Body of pancreas (tissue), 4 donors: ENCODE results near the gene IFT122. TPM values are rescaled to one million over a fixed set of nuclear protein-coding genes. Genes with fewer than 3 reads are reported as not detected.

Experiments used
- ATAC-seq: fragments of 150-250 bp; one replicate; pipeline ENCODE4 v1.9.1; 2016
- DNase-seq, 4 donors: peaks; one replicate each; pipeline ENCODE4 v3.0.0-alpha.2; 2019
- H3K27ac ChIP-seq, 4 donors: fragments of 200-600 bp; sonication (generic); 1 replicate in 3 of 4; 2 replicates in 1 of 4; pipeline versions ENCODE4 v1.5.1 to v1.6.1; 2016 to 2019; ENCODE audit warnings: mild to moderate bottlenecking in 1 of 4, mixed read lengths in 1 of 4, moderate library complexity in 1 of 4
- H3K27me3 ChIP-seq, 2 donors: fragments of 200-600 bp; sonication (generic); one replicate each; pipeline ENCODE4 v1.6.0; 2016; ENCODE audit warnings: mild to moderate bottlenecking in 1 of 2
- H3K36me3 ChIP-seq, 2 donors: fragments of 200-600 bp; sonication (generic); replicated peaks in 1 of 2; 2 replicates each; pipeline ENCODE4 v1.5.1; 2016; ENCODE audit warnings: low read depth in 2 of 2; ENCODE audit not compliant: insufficient read depth in 1 of 2
- H3K4me1 ChIP-seq: fragments of 200-600 bp; sonication (generic); one replicate; pipeline ENCODE4 v1.6.0; 2016
- H3K4me3 ChIP-seq, 2 donors: fragments of 200-600 bp; sonication (generic); 1 replicate in 1 of 2; 2 replicates in 1 of 2; pipeline ENCODE4 v1.5.1; 2016 to 2019
- H3K9me3 ChIP-seq, 3 donors: fragments of 200-600 bp; sonication (generic); 1 replicate in 2 of 3; 2 replicates in 1 of 3; pipeline ENCODE4 v1.5.1; 2016
- POLR2A ChIP-seq, 3 donors: fragments of 450-650 bp; IDR thresholded peaks; one replicate each; pipeline ENCODE4 v1.6.1; 2016; ENCODE audit warnings: antibody characterized with exemption in 3 of 3, mild to moderate bottlenecking in 2 of 3
- WGBS, 2 donors: methylation state at CpG; one replicate each; pipeline ENCODE4 v1.1.5; 2017; 5-methylcytosine and 5-hydroxymethylcytosine counted together
- intact Hi-C: fragments of 100-400 bp; cut with DNase I; formaldehyde crosslinking; loops from one replicate; pipeline ENCODE4 v1.15.1; 2023
- total RNA-seq, 2 donors: library from RNA; depleted of rRNA; stranded (reverse); fragments of >200 nt; gene quantifications; one replicate each; pipeline ENCODE4 v1.1.0, GENCODE V29; 2016
- TF ChIP-seq, protein P1 (sequence below), 7 experiments: fragments of 450-650 bp in 4 of 7; fragments of 200-600 bp in 3 of 7; sonication (generic) in 3 of 7; IDR thresholded peaks; one replicate each; pipeline ENCODE4 v1.5.1; 2016 to 2019; ENCODE audit warnings: antibody characterized with exemption in 7 of 7

Gene IFT122
- total RNA-seq, 2 donors from 2014 or later: 10.5 to 34.8 TPM

DNA sequence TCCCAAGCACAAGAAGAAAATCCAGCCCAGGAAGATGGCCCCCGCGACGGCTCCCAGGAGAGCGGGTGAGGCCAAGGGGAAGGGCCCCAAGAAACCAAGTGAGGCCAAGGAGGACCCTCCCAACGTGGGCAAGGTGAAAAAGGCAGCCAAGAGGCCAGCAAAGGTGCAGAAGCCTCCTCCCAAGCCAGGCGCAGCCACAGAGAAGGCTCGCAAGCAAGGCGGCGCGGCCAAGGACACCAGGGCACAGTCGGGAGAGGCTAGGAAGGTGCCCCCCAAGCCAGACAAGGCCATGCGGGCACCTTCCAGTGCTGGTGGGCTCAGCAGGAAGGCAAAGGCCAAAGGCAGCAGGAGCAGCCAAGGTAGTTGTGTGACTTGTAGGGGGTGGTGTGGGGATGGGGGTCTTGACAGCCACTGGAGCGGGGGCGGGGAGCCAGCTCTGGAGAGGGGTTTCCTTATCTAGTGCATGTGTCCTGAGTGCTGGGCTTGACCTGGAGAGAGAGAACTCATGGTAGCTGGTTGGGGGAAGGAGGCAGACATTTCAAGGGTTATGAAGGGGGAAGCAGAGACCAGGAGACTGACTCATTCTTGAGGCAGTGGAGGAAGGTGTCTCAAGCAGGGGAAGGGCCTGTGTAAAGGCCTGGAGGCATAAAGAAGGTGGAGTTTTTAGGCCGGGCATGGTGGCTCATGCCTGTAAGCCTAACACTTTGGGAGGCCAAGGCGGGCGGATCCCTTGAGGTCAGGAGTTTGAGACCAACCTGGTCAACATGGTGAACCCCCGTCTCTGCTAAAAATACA, 109.2 kb downstream of the IFT122 start:
- H3K36me3 ChIP-seq: no peaks in the 10 kb centered on the region
- no peak overlapping the region for H3K27ac ChIP-seq
- H3K27me3 ChIP-seq: no peaks in the 10 kb centered on the region
- no peaks in the 10 kb centered on the region for H3K9me3 ChIP-seq
- ATAC-seq (no peak), DNase-seq (no peak)
- intact Hi-C loops: no loop called here
- H3K4me3 ChIP-seq: no peak overlapping the region
- WGBS, 2 donors: 80 to 85% methylated on average over 18 of the region's 18 CpGs
- TF ChIP-seq POLR2A (IDR thresholded peaks at IDR 0.05): no peak
- peaks cover 14% of the 10 kb centered on the region for H3K4me1 ChIP-seq

DNA sequence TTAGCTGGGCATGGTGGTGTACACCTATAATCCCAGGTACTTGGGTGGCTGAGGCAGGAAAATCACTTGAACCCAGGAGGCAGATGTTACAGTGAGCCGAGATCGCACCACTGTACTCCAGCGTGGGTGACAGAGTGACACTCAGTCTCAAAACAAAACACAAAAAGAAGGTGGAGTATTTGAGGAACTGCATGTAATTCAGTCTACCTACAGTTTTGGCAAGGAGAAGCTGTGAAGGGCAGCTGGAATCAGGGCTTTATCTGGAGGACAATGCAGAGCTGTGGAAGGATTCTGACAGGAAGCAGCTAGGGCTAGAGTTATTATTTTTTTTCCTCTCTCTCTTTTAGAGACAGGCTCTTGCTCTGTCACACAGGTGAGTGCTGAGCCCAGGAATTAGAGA, 109.8 kb downstream of the IFT122 start:
- TF ChIP-seq, protein P1, sequence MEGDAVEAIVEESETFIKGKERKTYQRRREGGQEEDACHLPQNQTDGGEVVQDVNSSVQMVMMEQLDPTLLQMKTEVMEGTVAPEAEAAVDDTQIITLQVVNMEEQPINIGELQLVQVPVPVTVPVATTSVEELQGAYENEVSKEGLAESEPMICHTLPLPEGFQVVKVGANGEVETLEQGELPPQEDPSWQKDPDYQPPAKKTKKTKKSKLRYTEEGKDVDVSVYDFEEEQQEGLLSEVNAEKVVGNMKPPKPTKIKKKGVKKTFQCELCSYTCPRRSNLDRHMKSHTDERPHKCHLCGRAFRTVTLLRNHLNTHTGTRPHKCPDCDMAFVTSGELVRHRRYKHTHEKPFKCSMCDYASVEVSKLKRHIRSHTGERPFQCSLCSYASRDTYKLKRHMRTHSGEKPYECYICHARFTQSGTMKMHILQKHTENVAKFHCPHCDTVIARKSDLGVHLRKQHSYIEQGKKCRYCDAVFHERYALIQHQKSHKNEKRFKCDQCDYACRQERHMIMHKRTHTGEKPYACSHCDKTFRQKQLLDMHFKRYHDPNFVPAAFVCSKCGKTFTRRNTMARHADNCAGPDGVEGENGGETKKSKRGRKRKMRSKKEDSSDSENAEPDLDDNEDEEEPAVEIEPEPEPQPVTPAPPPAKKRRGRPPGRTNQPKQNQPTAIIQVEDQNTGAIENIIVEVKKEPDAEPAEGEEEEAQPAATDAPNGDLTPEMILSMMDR (IDR thresholded peaks at IDR 0.05): no peak
- no peak for TF ChIP-seq POLR2A (IDR thresholded peaks at IDR 0.05)
- Histone ChIP-seq H3K4me3 (no peak overlapping the region), H3K27me3 (no peaks in the 10 kb centered on the region), H3K36me3 (no peaks in the 10 kb centered on the region), H3K27ac (no peak overlapping the region), H3K9me3 (no peaks in the 10 kb centered on the region), H3K4me1 (peaks cover 20% of the 10 kb centered on the region)
- ATAC-seq (no peak), DNase-seq (no peak)
- 86 to 95% methylated on average over 3 of the region's 3 CpGs for WGBS, 2 donors
- intact Hi-C loops: no loop called here

DNA sequence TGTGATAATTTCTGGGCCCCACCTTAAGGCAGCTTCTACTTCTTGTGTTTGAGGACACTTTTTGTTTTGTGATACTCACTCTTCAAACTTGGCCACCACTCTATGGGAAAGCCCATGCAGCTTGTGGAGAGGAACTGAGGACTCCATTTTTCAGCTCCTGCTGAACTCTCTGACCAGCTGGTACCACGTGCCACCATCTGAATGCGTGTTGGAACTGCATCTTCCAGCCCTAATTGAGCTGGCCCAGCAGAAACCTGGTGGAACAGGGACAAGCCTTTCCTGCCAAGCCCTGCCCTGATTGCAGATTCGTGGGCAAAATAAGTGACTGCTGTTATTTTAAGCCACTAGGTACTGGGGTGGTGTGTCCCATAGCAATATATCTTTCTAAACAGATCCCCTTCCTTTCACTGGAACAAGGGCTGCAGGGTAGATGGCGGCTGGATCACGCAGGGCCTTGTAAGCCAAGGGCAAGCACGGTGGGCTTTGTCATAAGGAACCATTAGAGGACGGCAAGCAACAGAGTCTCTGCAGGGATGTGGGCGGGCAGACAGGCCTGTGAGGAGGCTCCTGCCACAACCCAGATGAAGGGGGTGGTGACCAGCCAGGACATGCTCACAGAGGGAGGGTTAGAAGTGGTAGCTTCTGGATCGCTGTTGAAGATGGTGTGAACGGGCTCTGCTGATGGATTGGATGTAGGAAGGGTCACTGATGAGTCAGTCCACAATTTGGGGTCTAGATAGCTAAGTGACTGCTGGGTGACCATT, 112.4 kb downstream of the IFT122 start:
- intact Hi-C loops: no loop called here
- H3K27me3 ChIP-seq: no peaks in the 10 kb centered on the region
- H3K36me3 ChIP-seq: no peaks in the 10 kb centered on the region
- DNase-seq: no peak
- 83 to 84% methylated on average over 10 of the region's 10 CpGs for WGBS, 2 donors
- ATAC-seq: no peak
- H3K4me1 ChIP-seq: peaks cover 24% of the 10 kb centered on the region
- TF ChIP-seq, protein P1 (IDR thresholded peaks at IDR 0.05): no peak
- TF ChIP-seq POLR2A (IDR thresholded peaks at IDR 0.05): no peak
- H3K4me3 ChIP-seq: no peak overlapping the region
- H3K9me3 ChIP-seq: no peaks in the 10 kb centered on the region
- no peak overlapping the region for H3K27ac ChIP-seq

DNA sequence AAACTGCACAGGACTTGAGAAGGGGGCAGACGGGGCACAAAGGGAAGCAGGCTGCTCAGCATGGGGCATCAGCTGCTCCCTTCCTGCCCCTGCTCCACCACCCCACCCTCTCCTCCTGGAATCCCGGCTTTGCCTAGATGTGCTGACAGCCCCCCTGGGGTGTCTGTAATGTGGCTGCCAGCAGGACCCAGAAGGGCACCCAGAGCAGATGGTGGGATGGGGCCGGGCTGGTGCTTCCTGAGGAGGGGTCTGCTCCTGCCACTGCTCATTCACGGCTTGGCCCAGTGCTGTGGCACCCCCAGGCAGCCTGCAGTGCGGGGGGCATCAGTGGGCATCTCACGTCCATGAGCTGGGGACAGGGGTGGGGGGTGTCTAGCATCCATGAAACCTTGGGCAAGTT, 113.1 kb downstream of the IFT122 start:
- no peak for ATAC-seq
- Histone ChIP-seq H3K36me3 (no peaks in the 10 kb centered on the region), H3K9me3 (no peaks in the 10 kb centered on the region), H3K27me3 (no peaks in the 10 kb centered on the region), H3K4me1 (peaks cover 24% of the 10 kb centered on the region), H3K4me3 (no peak overlapping the region), H3K27ac (no peak overlapping the region)
- TF ChIP-seq, protein P1 (IDR thresholded peaks at IDR 0.05): no peak
- no peak for TF ChIP-seq POLR2A (IDR thresholded peaks at IDR 0.05)
- intact Hi-C loops: no loop called here
- no peak for DNase-seq
- 69 to 71% methylated on average over 2 to 5 of the region's 6 CpGs for WGBS, 2 donors

DNA sequence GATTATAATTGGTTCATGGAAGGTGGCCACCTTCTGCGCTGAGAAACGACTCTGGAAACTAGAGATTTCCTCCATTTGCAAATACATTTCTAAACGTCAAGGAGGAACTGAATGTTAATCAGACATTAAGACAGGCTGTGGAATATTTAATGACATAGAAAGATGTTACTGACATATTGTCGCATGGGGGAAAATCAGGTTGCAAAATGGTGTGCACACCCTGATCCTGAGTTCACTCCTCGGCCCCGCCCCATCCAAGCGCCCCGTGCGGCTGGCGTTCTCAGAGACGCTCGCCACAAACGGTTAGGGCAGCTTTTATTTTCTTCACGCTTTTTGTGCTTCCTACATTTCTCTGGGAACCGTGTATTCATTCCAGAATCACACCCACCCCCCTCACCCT, 113.7 kb downstream of the IFT122 start:
- H3K27ac ChIP-seq: no peak overlapping the region
- TF ChIP-seq, protein P1 (IDR thresholded peaks at IDR 0.05): no peak
- TF ChIP-seq POLR2A (IDR thresholded peaks at IDR 0.05): no peak

More for the DNA sequence above, 113.7 kb downstream of the IFT122 start:
- intact Hi-C loops: no loop called here
- 64 to 66% methylated on average over 15 of the region's 15 CpGs for WGBS, 2 donors
- peaks cover 18% of the 10 kb centered on the region for H3K4me1 ChIP-seq
- no peak for ATAC-seq
- DNase-seq: no peak
- H3K36me3 ChIP-seq: no peaks in the 10 kb centered on the region
- no peaks in the 10 kb centered on the region for H3K9me3 ChIP-seq
- H3K4me3 ChIP-seq: no peak overlapping the region
- H3K27me3 ChIP-seq: no peaks in the 10 kb centered on the region
